Activated CD4-positive, alpha-beta memory T cell treated with anti-CD3 and anti-CD28 coated beads, Interleukin-2, amount 10 ng/mL, durations not matched to agents 7 days and 5 days (primary cell): ENCODE results near the gene HSD11B1. TPM values are rescaled to one million over a fixed set of nuclear protein-coding genes. Genes with fewer than 3 reads are reported as not detected.

Source experiments
- CTCF ChIA-PET: fragments of 350-600 bp; sonication (Branson Sonifier 250); formaldehyde crosslinking; loops from one replicate; lab custom pipeline; 2021; ENCODE audit warnings: antibody characterized with exemption, inconsistent platforms; lab: Charles Lee
- POLR2A ChIA-PET: fragments of 350-600 bp; sonication (Branson Sonifier 250); formaldehyde crosslinking; loops from one replicate; lab custom pipeline; 2021; ENCODE audit warnings: antibody characterized with exemption; lab: Charles Lee
- DNase-seq: peaks from one replicate; pipeline ENCODE4 v3.0.0-alpha.2; 2020
- H3K27ac Mint-ChIP-seq: one replicate; pipeline ENCODE4 v1.8.0; 2021; ENCODE audit warnings: mild to moderate bottlenecking, mixed read lengths
- H3K27me3 Mint-ChIP-seq: one replicate; pipeline ENCODE4 v1.8.0; 2021; ENCODE audit warnings: mixed read lengths
- H3K36me3 Mint-ChIP-seq: one replicate; pipeline ENCODE4 v1.8.0; 2021; ENCODE audit warnings: low read depth, mixed read lengths
- H3K4me1 Mint-ChIP-seq: one replicate; pipeline ENCODE4 v1.8.0; 2021; ENCODE audit warnings: mixed read lengths
- H3K4me3 Mint-ChIP-seq: one replicate; pipeline ENCODE4 v1.8.0; 2021; ENCODE audit warnings: mild to moderate bottlenecking, mixed read lengths
- H3K9me3 Mint-ChIP-seq: one replicate; pipeline ENCODE4 v1.8.0; 2021; ENCODE audit warnings: mixed read lengths
- total RNA-seq, 2 experiments: library from RNA; stranded (reverse); gene quantifications; one replicate each; pipeline ENCODE4 v1.2.3, GENCODE V29; 2021

HSD11B1 gene
- total RNA-seq, 2 experiments from 2014 or later: 8.7 to 11.4 TPM

- H3K4me3 Mint-ChIP-seq: no peak overlapping the region
- no peaks in the 10 kb centered on the region for H3K9me3 Mint-ChIP-seq
- no peaks in the 10 kb centered on the region for H3K27me3 Mint-ChIP-seq
- ChIA-PET CTCF (no interaction called here), POLR2A (interaction anchor here (1.3 to 20.7 kb wide), 3 partner anchors 13 to 594 kb away, joined by 3 to 799 read pairs (median 218); partner anchors contain the start of gene TRAF3IP3)
- peaks cover 53% of the 10 kb centered on the region for H3K4me1 Mint-ChIP-seq
- DNase-seq: no peak
- H3K27ac Mint-ChIP-seq: peak overlapping the region; percentile 53
- H3K36me3 Mint-ChIP-seq: peaks cover 71% of the 10 kb centered on the region
Observed at GRCh38 chr1:209780268-209780667, 75.6 kb downstream of the HSD11B1 start.

DNA sequence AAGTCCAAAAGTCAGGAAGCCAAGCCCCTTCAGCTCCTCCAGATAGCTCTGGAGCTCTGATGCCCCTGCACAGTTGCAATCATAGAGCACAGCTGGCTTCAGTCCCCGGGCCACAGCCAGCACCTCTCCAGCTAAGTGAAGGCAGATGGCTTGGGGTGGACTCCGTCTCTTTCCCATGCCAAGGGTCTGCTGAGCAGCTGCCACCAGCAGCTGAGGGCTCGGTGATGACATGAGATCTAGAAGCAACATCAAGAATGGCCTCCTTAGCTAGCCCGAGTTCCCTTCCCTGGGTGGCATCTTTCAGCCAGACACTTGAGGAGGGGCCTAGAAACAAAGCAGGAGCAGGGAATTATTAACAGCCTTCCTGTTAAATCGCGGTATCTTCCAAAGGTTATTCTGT, 78.7 kb downstream of the HSD11B1 start:
- H3K27me3 Mint-ChIP-seq: no peaks in the 10 kb centered on the region
- peak overlapping the region; percentile 91 for H3K27ac Mint-ChIP-seq
- POLR2A ChIA-PET: interaction anchor here (1.1 to 15.4 kb wide), 9 partner anchors 9 to 45 kb away, joined by 3 to 218 read pairs (median 8); partner anchors contain the start of genes TRAF3IP3 and UTP25
- no peaks in the 10 kb centered on the region for H3K9me3 Mint-ChIP-seq
- H3K36me3 Mint-ChIP-seq: peaks cover 62% of the 10 kb centered on the region
- no peak for DNase-seq
- CTCF ChIA-PET: interaction anchor here (1.0 to 2.6 kb wide), 4 partner anchors 9 to 44 kb away, joined by 4 to 25 read pairs (median 13); partner anchors contain the start of gene UTP25
- peak overlapping the region; percentile 90 for H3K4me3 Mint-ChIP-seq
- H3K4me1 Mint-ChIP-seq: peaks cover 51% of the 10 kb centered on the region

Other genes starting within 250 kb of the HSD11B1 start
- not detected for gene CAMK1G, start 121.1 kb upstream of the HSD11B1 start, total RNA-seq
- 1 to 10 TPM; 4.2 to 4.4 TPM for gene LAMB3, start 52.4 kb upstream of the HSD11B1 start, total RNA-seq
- 1 to 10 TPM; 7.3 to 7.6 TPM for gene G0S2, start 29.4 kb upstream of the HSD11B1 start, total RNA-seq
- 100 to 1,000 TPM; 421 to 422 TPM for gene TRAF3IP3, start 51.2 kb downstream of the HSD11B1 start, total RNA-seq
- 1 to 10 TPM; 2.1 to 2.2 TPM for gene C1orf74, start 79.7 kb downstream of the HSD11B1 start, total RNA-seq
- gene IRF6, start 101.3 kb downstream of the HSD11B1 start, total RNA-seq: under 1 TPM; 0.10 to 0.25 TPM
- 1 to 10 TPM; 5.7 to 5.8 TPM for gene UTP25, start 123.1 kb downstream of the HSD11B1 start, total RNA-seq
- not detected for gene SYT14, start 233.4 kb downstream of the HSD11B1 start, total RNA-seq